Activated CD8-positive, alpha-beta memory T cell treated with anti-CD3 and anti-CD28 coated beads, Interleukin-2, amount 50 U/mL, for 24 hours (primary cell): ENCODE data around the gene CCDC85B.
A peak's percentile ranks its signal among the peaks of the same experiment; 100 is the strongest.

Source experiments
- DNase-seq: peaks from one replicate; pipeline ENCODE4 v3.0.0-alpha.2; 2020; ENCODE audit errors: extremely low read depth

The CCDC85B gene

GRCh38 chr11:65869643-65870306 lies 20.7 kb upstream of the CCDC85B start:
- no peak for DNase-seq

- DNase-seq: no peak
Observed at GRCh38 chr11:65870307-65870658, 20.2 kb upstream of the CCDC85B start.

- no peak for DNase-seq
Observed at GRCh38 chr11:65870706-65871681, 19.5 kb upstream of the CCDC85B start.

- DNase-seq: no peak
Observed at GRCh38 chr11:65871811-65872548, 18.5 kb upstream of the CCDC85B start.

- no peak for DNase-seq
Observed at GRCh38 chr11:65872586-65873317, 17.7 kb upstream of the CCDC85B start, which contains the start of gene EFEMP2. Gene EFEMP2 (minus strand): TSS chr11:65872800. CDS start chr11:65872354, 446 bp downstream.

- DNase-seq: peak; percentile 81
Observed at GRCh38 chr11:65873318-65874156, 16.9 kb upstream of the CCDC85B start.

GRCh38 chr11:65879617-65880016 lies 10.9 kb upstream of the CCDC85B start, which contains the start of gene CTSW:
Gene CTSW (plus strand): TSS chr11:65879837. CDS start chr11:65879855, 18 bp downstream.
- no peak for DNase-seq

- no peak for DNase-seq
Observed at GRCh38 chr11:65880027-65880426, 10.4 kb upstream of the CCDC85B start.

GRCh38 chr11:65880844-65881421 lies 9.5 kb upstream of the CCDC85B start:
- no peak for DNase-seq

- no peak for DNase-seq
Observed at GRCh38 chr11:65882120-65883057, 8.1 kb upstream of the CCDC85B start.

- no peak for DNase-seq
Observed at GRCh38 chr11:65883058-65883761, 7.3 kb upstream of the CCDC85B start.

- no peak for DNase-seq
Observed at GRCh38 chr11:65883786-65884715, 6.4 kb upstream of the CCDC85B start.

- peak; percentile 62 for DNase-seq
Observed at GRCh38 chr11:65884716-65885092, 5.8 kb upstream of the CCDC85B start.

- no peak for DNase-seq
Observed at GRCh38 chr11:65885231-65885630, 5.2 kb upstream of the CCDC85B start.

- DNase-seq: no peak
Observed at GRCh38 chr11:65885808-65886536, 4.5 kb upstream of the CCDC85B start.
